ENCODE results near the gene GPC5.

Gene GPC5

GRCh38 chr13:91539286-91540157, 141.1 kb downstream of the GPC5 start:
- DNase-seq (ENCODE audit: low read depth): no peak

- DNase-seq (ENCODE audit: low read depth): no peak
These were observed 141.8 kb downstream of the GPC5 start for GRCh38 chr13:91540158-91540736.

- DNase-seq (ENCODE audit: low read depth): no peak
These were observed 146.3 kb downstream of the GPC5 start for GRCh38 chr13:91544723-91545122.

GRCh38 chr13:91546900-91547299, 148.5 kb downstream of the GPC5 start:
- no peak for DNase-seq (ENCODE audit: low read depth)

- DNase-seq (ENCODE audit: low read depth): no peak
These were observed 155.2 kb downstream of the GPC5 start for GRCh38 chr13:91553584-91553983.

- DNase-seq (ENCODE audit: low read depth): no peak
These were observed 155.7 kb downstream of the GPC5 start for GRCh38 chr13:91554101-91554500.

GRCh38 chr13:91557328-91558090, 159.1 kb downstream of the GPC5 start:
- DNase-seq (ENCODE audit: low read depth): no peak

GRCh38 chr13:91563799-91564198, 165.4 kb downstream of the GPC5 start:
- no peak for DNase-seq (ENCODE audit: low read depth)

GRCh38 chr13:91564396-91564795, 166.0 kb downstream of the GPC5 start:
- no peak for DNase-seq (ENCODE audit: low read depth)

GRCh38 chr13:91565296-91565695, 166.9 kb downstream of the GPC5 start:
- DNase-seq (ENCODE audit: low read depth): no peak

GRCh38 chr13:91567485-91568207, 169.2 kb downstream of the GPC5 start:
- DNase-seq (ENCODE audit: low read depth): no peak

- DNase-seq (ENCODE audit: low read depth): no peak
These were observed 173.3 kb downstream of the GPC5 start for GRCh38 chr13:91571681-91572080.

- no peak for DNase-seq (ENCODE audit: low read depth)
These were observed 174.0 kb downstream of the GPC5 start for GRCh38 chr13:91572439-91572838.

GRCh38 chr13:91572944-91573598, 174.7 kb downstream of the GPC5 start:
- DNase-seq (ENCODE audit: low read depth): no peak

GRCh38 chr13:91574766-91575165, 176.3 kb downstream of the GPC5 start:
- no peak for DNase-seq (ENCODE audit: low read depth)

- DNase-seq (ENCODE audit: low read depth): no peak
These were observed 178.2 kb downstream of the GPC5 start for GRCh38 chr13:91576590-91576989.

GRCh38 chr13:91579320-91579719, 180.9 kb downstream of the GPC5 start:
- DNase-seq (ENCODE audit: low read depth): no peak

GRCh38 chr13:91580749-91581148, 182.3 kb downstream of the GPC5 start:
- DNase-seq (ENCODE audit: low read depth): no peak

GRCh38 chr13:91586609-91587008, 188.2 kb downstream of the GPC5 start:
- DNase-seq (ENCODE audit: low read depth): no peak

- DNase-seq (ENCODE audit: low read depth): no peak
These were observed 190.1 kb downstream of the GPC5 start for GRCh38 chr13:91588541-91588940.
